ENCODE data around the gene FRAS1. TPM values are rescaled to one million over a fixed set of nuclear protein-coding genes. Genes with fewer than 3 reads are reported as not detected.

FRAS1 gene
- total RNA-seq, 2 donors from 2014 or later, result 77.0 to 78.3 TPM

DNA sequence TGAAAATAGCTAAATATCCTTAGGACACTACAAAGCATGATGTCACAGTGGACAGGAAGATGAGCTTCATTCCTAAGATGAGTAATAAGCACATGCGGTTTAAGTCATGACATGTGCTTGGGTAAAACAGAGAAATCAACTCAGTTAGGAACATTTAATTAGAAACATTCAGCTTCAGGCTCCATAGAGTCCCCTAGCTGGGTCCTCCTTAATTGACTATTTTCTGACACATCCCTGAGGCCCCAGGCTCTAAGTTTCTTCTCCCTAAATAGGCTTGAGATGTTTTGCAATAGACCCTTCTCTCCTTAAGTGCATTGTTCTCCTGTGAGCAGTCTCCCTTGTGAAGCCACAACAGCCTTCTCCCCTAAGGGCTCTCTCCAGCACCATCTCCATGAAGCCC lies 424.1 kb downstream of the FRAS1 start:
- DNase-seq, result no peak
- no peak overlapping the region for H3K4me3 Mint-ChIP-seq
- Histone ChIP-seq H3K9me3 (ENCODE audit: control insufficient read depth, low read length) (no peaks in the 10 kb centered on the region), H3K27ac (ENCODE audit: low read depth, low read length) (no peak overlapping the region), H3K36me3 (ENCODE audit: control insufficient read depth, insufficient read depth, low read length) (peaks cover 66% of the 10 kb centered on the region), H3K27me3 (ENCODE audit: control insufficient read depth, insufficient read depth, low read length, poor library complexity, severe bottlenecking) (no peaks in the 10 kb centered on the region), H3K4me3 (ENCODE audit: low read length) (no peak overlapping the region), H3K4me1 (ENCODE audit: control insufficient read depth, insufficient read depth, low read length) (peaks cover 4% of the 10 kb centered on the region), H3K9ac (ENCODE audit: extremely low read depth, low read length, poor library complexity, severe bottlenecking) (no peak overlapping the region)
- H3K36me3 Mint-ChIP-seq (ENCODE audit: low read depth), result peaks cover 44% of the 10 kb centered on the region
- TF ChIP-seq CTCF (conservative IDR thresholded peaks at IDR 0.05), result no peak
- 100% methylated on average over 1 of the region's 1 CpG for WGBS, 2 experiments (ENCODE audit: insufficient coverage in 1 of 2, insufficient read length in 1 of 2)
- H3K27me3 Mint-ChIP-seq (ENCODE audit: insufficient read depth), result no peaks in the 10 kb centered on the region
- H3K9me3 Mint-ChIP-seq, result no peaks in the 10 kb centered on the region
- H3K27ac Mint-ChIP-seq, result no peak overlapping the region
- peaks cover 7% of the 10 kb centered on the region for H3K4me1 Mint-ChIP-seq

DNA sequence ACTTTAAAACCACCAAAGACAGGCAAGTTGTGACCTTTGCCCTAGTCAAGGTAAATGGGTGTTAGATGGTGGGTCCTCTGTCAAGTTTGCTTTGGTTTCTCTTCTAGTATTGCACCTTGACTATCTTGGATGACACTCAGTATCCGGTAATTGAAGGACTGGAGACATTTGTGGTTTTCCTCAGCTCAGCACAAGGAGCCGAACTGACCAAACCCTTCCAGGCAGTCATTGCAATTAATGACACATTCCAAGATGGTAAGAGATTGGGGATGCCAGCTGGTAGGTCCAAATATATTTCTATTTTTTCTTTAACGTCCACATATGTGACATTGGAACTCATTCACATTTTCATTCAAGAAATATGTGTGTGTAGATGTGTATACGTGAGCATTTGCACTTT lies 425.2 kb downstream of the FRAS1 start:
- WGBS, 2 experiments (ENCODE audit: insufficient coverage in 1 of 2, insufficient read length in 1 of 2), result 93 to 100% methylated on average over 1 to 3 of the region's 4 CpGs
- no peaks in the 10 kb centered on the region for H3K27me3 ChIP-seq (ENCODE audit: control insufficient read depth, insufficient read depth, low read length, poor library complexity, severe bottlenecking)
- TF ChIP-seq CTCF (conservative IDR thresholded peaks at IDR 0.05), result no peak
- no peak for DNase-seq
- H3K36me3 ChIP-seq (ENCODE audit: control insufficient read depth, insufficient read depth, low read length), result peaks cover 63% of the 10 kb centered on the region
- no peak overlapping the region for H3K27ac ChIP-seq (ENCODE audit: low read depth, low read length)
- H3K9me3 ChIP-seq (ENCODE audit: control insufficient read depth, low read length), result no peaks in the 10 kb centered on the region
- Mint-ChIP-seq H3K9me3 (no peaks in the 10 kb centered on the region), H3K27ac (no peak overlapping the region), H3K4me3 (no peak overlapping the region), H3K36me3 (ENCODE audit: low read depth) (peaks cover 43% of the 10 kb centered on the region), H3K4me1 (peaks cover 7% of the 10 kb centered on the region), H3K27me3 (ENCODE audit: insufficient read depth) (no peaks in the 10 kb centered on the region)
- no peak overlapping the region for H3K4me3 ChIP-seq (ENCODE audit: low read length)
- peaks cover 4% of the 10 kb centered on the region for H3K4me1 ChIP-seq (ENCODE audit: control insufficient read depth, insufficient read depth, low read length)
- H3K9ac ChIP-seq (ENCODE audit: extremely low read depth, low read length, poor library complexity, severe bottlenecking), result no peak overlapping the region

GRCh38 chr4:78483811-78484210 lies 426.7 kb downstream of the FRAS1 start:
- Histone ChIP-seq H3K27ac (ENCODE audit: low read depth, low read length) (no peak overlapping the region), H3K27me3 (ENCODE audit: control insufficient read depth, insufficient read depth, low read length, poor library complexity, severe bottlenecking) (no peaks in the 10 kb centered on the region), H3K4me3 (ENCODE audit: low read length) (no peak overlapping the region), H3K4me1 (ENCODE audit: control insufficient read depth, insufficient read depth, low read length) (peaks cover 4% of the 10 kb centered on the region), H3K9ac (ENCODE audit: extremely low read depth, low read length, poor library complexity, severe bottlenecking) (no peak overlapping the region), H3K36me3 (ENCODE audit: control insufficient read depth, insufficient read depth, low read length) (peaks cover 53% of the 10 kb centered on the region), H3K9me3 (ENCODE audit: control insufficient read depth, low read length) (no peaks in the 10 kb centered on the region)
- peaks cover 37% of the 10 kb centered on the region for H3K36me3 Mint-ChIP-seq (ENCODE audit: low read depth)
- H3K27me3 Mint-ChIP-seq (ENCODE audit: insufficient read depth), result no peaks in the 10 kb centered on the region
- no peak for DNase-seq
- H3K4me3 Mint-ChIP-seq, result no peak overlapping the region
- H3K4me1 Mint-ChIP-seq, result peaks cover 7% of the 10 kb centered on the region
- H3K9me3 Mint-ChIP-seq, result no peaks in the 10 kb centered on the region
- H3K27ac Mint-ChIP-seq, result no peak overlapping the region
- 92 to 100% methylated on average over 2 of the region's 2 CpGs for WGBS, 2 experiments (ENCODE audit: insufficient coverage in 1 of 2, insufficient read length in 1 of 2)
- no peak for TF ChIP-seq CTCF (conservative IDR thresholded peaks at IDR 0.05)
